GM21737 (cell line): Measurements from ENCODE around the gene ADSS1.

Experiments used
- ATAC-seq: cut with Tn5 transposase; IDR thresholded peaks from one replicate; pipeline ENCODE4 v1.9.1; 2021; ENCODE audit warnings: mild to moderate bottlenecking, moderate library complexity; ENCODE audit not compliant: unreplicated experiment

ADSS1 gene

DNA sequence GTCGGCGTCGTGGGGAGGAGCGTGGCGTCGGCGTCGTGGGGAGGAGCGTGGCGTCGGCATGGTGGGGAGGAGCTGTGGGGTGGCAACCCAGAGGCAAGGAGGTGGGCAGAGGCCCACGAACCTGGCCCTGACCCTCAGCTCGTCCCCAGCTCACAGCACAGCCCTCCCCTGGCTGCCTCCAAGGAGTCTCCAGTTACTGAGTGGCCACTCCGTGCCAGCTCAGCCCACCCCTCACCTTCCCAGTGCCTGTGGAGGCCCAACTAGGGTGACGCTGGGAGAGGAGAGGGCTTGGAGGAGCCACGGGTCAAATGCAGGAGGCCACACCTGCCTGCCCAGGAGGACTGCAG, 5.8 kb downstream of the ADSS1 start:
- ATAC-seq = no peak

DNA sequence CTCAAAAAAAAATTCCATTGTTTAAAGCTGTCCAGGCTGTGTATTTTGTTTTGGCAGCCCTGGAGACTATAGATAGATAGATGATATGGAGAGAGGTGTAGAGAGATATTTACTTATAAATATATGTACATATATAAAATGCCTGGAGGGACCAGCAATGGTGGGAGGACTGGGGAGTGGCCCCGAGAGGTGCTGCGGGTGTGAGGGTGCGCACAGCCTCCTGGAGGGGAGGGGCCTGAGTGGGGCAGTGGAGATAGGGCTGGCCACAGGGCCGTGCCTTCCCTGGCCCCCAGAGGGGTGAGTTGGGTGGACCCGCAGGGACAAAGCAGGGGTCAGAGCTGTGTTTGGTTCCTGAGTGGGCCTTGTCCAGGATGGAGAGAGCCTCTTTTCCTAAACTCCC, 6.5 kb downstream of the ADSS1 start:
- ATAC-seq = no peak

DNA sequence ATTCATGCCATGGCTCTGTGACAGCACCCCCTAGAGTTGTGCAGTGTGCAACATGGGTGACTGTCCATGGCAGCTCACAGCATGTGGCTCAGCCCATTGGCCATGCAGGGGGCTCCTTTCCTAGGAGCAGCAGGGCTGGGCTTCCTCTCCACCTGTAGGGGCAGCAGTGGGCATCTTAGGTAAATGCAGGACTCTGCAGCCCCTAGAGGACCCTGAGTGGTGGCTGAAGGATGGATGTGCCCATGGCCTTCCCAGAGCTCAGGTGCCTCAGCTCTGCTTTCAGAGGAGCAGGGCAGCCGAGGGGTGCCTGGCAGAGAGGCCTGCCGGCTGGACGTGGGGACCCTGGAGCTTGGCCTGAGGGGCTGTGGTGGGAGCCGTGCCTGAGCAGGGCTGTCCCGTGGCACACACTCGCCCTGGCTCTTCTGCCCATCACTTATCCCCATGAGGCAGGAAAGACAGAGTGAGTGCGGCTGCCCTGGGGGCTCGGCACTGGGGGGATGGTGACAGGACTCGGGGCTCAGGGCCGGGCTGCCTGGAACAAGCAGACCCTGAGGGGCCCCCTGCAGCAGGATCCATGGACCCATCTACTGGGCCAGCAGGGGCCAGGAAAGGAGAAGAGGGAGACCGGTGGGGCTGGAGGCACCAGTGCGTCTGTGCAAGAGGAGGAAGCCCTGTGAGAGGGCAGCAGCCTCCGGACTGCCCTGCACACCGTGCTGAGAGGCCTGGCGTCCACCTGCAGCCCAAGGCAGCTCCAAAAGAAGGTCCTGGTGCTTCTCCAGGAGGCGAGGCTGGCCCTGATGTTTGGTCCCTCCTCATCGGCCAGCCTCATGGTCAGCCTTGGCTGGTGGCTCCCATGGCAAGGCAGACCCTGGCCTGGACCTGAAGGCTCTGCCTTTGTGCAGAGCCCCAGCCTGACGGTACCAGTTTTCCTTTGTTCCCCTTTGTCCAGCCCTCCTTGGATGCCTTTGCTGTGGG, 7.6 kb downstream of the ADSS1 start:
- ATAC-seq = no peak

DNA sequence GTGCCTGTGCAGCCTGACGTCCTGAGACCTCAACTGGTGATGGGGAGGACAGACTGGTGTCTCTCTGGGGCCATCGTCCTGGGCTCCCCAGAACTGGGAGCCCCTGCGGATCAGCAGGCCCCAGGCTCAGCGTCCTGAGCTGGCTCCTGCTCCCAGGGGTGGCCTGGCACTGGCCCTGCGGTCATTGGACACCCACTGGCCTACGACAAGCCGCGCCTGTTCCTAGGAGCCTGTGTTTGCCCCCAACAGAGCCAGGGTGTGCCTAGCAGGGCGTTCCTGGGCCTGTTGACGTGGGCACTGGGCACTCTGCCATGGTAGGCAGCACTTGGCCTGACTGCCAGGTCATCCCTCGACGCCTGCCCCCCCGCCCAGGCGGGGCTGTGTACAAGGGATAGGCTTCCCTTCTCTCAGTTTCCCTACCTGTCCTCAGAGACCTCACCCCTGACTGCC, 8.4 kb downstream of the ADSS1 start:
- ATAC-seq = no peak

DNA sequence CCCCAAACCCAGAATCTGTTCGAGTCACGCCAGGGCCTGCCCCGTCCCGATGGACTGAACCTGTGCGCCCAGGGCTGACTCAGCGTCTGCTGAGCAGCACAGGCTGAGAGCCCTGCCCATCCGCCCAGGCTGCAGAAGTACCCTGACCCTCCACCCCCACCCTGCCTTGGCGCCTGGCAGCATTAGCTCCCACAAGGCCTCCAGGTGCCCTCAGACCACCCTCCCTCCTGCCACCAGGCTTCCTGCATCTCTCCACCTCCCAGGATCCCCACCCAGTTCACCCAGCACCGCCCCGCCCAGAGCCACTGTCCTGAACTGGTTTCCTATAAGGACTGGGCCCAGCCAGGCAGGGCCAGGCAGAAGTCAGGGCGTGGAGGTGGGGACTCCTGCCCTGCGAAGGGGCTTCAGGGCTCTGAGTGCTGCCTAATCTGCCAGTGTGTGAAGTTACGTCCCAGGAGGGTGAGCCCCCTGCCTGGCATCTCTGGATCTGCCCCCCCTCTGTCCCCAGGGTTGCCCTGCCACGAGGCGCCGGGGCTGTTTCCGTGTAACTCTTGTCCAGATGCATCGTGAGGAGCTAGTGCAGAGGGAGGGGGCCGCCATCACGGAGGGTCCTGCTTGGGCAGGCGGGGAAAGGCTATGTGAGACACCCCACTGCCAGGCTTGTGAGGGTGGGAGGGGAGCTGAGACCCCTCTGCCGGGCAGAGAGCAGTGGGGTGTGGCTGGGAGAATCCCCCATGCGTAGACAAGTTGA, 9.1 kb downstream of the ADSS1 start:
- ATAC-seq = no peak

DNA sequence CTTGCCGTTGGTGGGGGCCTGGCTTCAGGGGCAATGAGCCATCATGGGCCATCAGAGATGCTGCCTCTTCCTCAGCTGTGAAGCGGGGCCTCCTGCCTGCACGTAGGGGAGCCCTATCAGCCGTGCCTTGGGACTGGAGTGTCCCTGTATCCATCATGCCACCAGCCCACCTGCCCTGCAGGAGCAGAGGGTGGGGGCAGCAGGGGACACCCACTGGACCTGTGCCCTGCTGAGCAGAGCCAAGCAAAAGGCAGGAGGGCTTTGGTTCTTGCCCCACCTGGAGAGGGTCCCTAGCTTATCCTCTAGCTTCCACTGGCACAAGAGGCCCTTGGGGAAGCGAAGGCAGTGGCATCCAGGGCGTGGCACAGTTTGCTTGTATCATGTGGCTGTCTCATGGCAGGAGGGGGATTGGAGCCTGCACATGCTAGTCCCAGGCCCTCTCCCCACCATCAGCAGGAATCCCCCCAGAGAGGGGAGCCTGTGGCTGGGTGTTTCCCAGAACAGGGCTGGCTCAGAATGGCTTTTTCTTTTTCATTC, 10.1 kb downstream of the ADSS1 start:
- no peak for ATAC-seq

DNA sequence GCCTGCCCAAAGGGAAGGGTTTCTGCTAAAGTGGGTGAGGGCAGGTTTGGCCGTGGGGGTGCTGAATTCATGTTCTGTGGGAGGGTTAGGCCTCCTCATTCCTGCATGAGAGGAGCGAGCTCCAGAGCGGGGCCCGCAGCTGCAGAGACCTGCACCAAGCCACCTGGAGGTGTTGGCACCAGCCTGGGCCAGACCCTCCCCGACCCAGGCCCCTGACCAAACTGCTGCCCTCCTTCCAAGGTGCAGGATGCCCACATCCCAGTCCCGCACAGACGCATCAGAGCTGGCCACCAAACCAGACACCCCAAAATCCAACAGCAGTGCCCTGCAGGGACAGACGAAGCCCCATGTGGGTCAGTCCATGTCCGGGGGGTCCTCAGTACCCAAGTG, 10.6 kb downstream of the ADSS1 start:
- ATAC-seq = no peak

DNA sequence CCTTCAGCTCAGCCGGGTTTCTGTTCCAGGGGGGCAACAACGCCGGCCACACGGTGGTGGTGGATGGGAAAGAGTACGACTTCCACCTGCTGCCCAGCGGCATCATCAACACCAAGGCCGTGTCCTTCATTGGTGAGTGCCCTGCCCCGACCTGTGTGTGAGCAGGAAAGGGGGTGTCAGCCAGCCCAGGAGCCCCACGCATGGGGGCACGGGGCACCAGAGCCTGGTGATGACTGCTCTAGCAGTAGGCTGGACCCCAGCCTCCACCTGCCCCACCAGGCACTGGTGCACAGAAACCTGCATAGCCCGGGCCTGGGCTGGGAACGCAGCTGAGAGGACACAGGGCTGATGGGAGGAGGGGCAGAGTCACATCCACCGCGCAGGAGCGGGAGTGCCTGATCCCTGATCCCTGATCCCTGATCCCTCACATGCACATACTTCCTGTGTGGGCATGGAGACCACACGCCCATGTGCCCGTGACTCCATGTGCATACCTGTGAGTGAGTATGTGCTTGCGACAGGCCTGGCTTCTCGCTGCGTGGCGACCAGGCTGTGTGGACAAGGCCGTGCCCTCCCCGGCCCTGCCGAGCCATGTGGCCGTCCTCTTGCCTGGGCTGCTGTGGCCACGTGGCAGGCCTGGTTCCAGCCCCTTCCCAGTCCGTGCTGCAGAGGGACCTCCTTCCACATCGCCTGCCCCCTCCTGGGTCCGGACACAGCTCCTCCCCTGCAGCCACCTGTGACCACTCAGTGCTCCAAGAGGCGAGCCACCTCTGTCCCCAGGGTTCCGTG, 11.2 kb downstream of the ADSS1 start:
- ATAC-seq = no peak

DNA sequence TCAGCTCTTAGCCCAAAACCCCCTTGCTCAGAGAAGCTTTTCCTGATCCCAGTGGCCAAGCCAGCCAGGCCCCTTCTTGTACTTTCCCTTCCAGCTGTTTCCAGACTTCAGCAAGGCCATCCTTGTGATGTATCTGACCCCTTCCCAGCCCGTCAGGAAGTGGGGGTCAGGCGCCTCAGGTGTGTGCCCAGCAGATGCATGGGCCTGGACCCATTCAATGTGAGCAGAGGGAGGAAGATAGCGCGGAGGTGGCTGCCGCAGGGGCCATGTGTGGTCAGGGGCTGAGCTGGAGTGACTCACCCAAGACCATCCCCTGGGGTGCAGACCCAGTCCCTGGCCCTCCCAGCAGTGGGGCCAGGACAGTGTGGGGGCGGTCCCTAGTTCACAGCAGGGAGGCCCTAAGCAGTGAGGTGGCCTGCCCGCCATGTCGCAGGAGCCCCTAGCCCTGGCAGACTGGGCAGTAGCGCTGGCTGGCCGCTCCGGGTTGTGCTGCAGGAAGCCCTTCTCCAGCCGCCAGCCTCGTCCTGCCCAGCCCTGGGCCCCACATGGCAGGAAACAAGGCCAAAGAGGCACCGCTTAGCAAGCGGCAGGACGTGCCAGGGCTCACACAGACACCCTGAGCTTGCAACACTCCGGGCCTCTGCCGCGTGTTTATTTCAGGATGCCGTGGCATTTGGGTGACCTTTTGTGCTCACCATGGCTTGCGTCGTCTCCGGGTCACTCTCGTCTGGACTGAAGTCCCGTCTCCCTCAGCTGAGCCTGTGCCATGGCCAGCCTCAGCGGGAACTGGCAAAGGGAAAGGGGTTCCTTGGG, 12.0 kb downstream of the ADSS1 start:
- no peak for ATAC-seq

DNA sequence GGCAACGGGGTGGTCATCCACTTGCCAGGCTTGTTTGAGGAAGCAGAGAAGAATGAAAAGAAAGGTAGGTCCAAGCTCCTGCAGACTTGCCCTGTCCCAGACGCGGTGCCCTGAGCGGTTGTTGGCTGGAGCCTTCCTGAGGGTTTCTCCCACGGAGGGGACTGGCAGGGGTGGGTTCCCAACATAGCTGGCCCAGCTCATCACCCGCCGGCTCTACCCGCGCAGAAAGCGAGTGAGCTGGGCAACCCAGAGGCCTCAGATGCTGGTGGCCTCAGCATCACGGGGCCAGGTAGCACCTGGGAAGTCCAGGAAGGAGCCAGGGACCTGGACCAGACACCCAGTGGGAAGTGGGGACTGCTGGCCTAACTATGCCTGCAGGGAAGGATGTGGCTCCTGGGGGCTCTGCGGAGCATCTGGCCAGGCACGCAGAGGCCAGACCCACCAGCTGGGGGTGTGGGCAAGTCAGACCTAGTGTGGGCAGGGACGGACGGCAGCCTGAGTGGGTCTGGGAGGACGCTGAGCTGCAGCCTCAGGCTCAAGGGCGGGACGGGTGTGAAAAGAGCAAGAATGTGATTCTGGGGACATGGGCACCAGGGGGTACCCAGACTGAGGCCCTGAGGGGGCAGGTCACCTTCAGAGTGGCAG, 14.5 kb downstream of the ADSS1 start:
- no peak for ATAC-seq

DNA sequence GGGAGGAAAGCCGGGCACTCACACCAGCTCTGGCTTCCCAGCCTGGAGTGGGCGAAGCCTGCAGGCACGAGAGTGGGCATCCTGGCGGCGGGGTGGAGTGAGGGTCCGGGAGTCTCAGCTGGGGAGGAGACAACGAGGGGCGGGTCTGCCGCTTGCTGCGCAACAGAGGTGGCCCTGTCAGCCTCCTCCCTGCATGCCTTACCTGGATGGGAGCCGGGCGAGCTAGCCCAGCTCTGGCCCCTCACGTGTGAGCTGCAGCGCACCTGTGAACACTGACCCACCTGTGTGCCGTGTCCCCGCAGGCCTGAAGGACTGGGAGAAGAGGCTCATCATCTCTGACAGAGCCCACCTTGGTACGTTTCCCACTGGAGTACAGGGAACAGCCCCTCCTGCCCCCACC, 15.0 kb downstream of the ADSS1 start:
- ATAC-seq = no peak

DNA sequence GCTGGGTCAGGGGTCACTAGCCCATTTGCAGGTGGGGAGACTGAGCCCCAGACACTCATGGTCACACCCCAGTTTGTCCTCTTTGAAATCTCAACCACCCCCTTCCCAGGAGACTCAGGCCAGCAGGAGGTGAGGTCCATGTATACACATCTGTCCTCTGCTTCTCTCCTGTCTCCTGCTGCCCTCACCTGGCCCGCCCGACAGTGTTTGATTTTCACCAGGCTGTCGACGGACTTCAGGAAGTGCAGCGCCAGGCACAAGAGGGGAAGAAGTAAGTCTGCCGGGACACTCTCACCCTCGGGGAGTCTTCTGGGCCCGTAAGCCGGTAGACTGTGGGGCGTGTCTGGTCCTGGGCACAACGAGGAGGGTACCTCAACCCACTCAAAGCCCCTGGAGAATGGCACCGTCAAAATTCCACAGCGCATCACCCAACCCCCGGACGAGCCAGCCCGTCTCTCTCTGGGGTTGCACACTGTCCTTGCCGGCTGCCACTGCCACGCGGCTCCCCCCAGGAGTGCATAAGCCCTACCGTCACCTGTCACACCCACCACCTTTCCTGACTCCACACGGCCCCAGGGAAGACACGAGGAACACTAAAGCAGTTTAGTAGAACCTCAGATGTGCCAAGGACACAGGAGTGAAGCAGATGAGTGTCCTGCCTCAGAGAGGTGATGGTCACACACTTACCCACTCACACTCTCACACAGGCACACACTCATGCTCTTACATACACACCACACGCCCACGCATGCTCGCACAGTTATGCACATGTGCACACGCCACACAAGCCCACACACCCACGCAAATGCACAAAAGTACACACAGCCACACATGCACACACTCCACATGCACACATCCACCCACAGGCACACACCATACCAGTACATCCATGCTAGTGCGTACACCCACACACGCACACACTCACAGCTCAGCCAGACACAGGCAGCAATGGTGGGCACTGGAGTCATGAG, 15.8 kb downstream of the ADSS1 start:
- ATAC-seq = no peak

DNA sequence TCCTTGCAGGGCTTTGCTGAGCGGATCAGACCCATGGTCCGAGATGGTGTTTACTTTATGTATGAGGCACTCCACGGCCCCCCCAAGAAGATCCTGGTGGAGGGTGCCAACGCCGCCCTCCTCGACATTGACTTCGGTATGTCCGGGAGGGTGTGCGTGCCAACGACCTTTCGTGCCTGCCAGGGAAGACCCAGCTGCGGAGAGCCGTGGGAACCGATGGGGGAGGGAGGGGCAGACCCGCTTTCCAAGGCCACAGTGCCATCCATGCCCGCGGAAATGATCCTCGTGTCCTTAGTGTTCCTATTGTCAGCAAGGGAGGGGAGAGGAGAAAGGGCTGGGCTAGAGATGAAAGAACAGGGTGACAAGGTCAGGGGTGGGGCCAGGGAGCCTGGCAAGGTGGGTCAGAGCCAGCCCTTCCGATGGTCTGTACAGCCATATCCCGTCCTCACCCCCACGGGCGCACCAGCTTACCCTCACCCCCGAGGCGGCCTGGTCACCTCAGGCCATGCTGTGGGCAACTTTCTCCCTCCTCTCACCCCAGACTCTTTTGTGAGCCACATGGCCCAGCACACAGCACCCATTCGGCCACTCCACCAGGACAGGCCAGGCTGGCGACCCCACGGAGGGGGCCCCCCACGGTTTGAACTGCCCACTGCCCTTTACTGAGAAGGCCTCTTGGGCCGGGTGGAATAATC, 17.2 kb downstream of the ADSS1 start:
- ATAC-seq = no peak

DNA sequence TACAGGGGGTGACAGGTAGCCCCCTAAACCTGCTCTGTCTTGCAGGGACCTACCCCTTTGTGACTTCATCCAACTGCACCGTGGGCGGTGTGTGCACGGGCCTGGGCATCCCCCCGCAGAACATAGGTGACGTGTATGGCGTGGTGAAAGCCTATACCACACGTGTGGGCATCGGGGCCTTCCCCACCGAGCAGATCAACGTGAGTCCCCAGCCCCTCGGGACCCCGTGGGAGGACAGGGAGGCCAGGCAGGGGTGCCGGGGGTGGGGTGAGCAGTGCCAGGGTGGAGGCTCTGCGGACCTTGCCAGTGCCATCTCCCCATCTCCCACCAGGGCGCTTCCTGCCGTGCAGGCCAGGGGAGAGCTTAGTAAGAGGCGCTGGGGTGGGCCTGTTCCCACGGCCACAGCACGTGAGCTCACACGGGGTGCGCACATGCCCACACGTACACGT, 17.8 kb downstream of the ADSS1 start:
- no peak for ATAC-seq

DNA sequence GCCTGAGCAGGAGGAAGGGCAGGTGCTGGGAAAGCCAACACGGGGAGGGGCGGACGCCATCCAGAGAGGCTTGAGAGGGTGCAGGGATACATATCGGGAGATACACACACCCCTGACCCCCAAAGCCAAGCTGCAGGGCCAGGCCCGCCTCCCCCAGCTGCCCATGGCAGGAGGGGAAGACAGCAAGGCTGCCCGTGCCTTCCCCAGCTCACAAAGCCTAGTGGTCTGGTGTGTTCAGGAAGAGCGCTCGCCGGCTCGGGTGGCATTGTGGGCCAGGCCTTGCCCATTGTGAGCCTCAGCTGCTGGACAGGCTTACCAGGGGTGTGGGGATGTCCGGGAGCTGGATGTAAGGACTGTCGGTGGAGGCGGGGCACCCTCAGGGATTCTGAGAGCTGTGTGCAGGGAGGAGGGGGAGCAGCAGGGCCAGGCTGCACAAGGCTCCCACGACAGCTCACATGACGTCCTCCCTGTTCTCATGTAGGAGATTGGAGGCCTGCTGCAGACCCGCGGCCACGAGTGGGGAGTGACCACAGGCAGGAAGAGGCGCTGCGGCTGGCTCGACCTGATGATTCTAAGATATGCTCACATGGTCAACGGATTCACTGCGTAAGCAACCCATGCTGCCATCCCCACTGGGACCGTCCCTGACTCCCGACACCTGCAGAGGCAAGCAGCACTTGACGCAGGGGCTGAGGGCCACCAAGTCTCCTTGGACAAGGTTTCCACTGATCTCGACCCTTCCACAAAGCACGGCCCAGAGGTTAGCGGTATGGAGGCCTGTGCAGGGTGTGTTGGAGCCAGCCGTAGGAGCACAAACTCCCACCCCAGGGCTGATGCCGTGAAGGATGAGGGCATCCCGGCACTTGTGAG, 18.8 kb downstream of the ADSS1 start:
- no peak for ATAC-seq

DNA sequence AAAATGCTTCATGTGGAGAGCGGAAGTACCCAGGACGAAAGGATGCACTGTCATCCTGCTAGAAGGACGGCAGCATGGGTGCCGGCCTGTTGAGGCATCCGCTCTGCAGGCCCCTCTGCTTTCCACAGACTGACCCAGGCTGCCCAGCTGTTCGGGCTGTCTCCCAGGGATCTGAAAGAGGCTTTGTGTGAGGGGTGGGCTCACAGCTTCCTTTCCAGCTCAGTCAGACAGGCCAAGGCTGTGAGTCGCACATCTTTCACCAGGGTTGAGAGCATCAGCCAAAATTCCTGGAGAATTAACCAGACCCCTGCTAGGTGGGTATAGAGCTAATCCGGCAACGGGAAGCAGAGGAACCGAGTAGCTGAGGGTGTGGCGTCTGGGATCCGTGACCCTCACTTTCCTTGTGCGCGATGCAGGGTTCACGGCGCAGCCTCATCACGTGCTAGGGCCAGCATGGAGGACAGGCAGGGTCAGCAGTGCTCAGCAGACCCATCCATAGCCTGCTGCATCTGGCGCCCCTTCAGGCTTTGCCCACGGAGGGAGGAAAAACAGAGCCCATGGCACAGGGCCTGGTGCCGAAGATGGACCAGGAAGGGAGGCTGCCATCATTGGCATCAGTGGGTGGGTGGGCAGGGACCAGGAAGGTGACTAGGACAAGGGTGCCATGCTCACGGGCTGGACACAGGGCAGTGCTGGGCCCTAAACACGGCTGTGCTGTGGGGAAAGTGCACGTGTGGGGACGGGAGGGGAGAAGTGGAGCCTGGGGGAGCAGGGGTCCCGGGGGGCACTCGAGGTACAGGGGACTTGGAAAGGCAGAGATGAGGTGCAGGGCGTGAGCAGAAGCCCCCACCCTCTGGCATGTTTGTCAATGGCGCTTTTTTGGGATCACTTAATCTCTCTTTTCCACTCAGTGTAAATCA, 19.7 kb downstream of the ADSS1 start:
- ATAC-seq = no peak
